MCF 10A (cell line): ENCODE results near the gene SLC9A3. TPM values are rescaled to one million over a fixed set of nuclear protein-coding genes. Genes with fewer than 3 reads are reported as not detected.

ENCODE experiments used
- BruUV-seq: library from RNA; stranded (reverse); fragments of 400-500 nt; replicated peaks from 2 replicates; lab custom pipeline; 2021; lab: Mats Ljungman, UMichigan
- CTCF ChIA-PET: fragments of 300-600 bp; sonication (Branson Sonifier 250); formaldehyde crosslinking; extraction: SDS; loops from one replicate; lab custom pipeline; 2021; ENCODE audit warnings: antibody characterized with exemption, inconsistent platforms; lab: Yijun Ruan, JAX
- POLR2A ChIA-PET: fragments of 300-600, 350-650 bp; sonication (Branson Sonifier 250); formaldehyde crosslinking; extraction: SDS; loops from one replicate; lab custom pipeline; 2020; ENCODE audit warnings: antibody characterized with exemption, inconsistent platforms; lab: Yijun Ruan, JAX
- DNase-seq: peaks from one replicate; pipeline ENCODE4 v3.0.0-alpha.2; 2018; ENCODE audit not compliant: unreplicated experiment
- H3K27ac Mint-ChIP-seq: one replicate; pipeline ENCODE4 v1.8.0; 2022; ENCODE audit warnings: mild to moderate bottlenecking, low read depth, mixed read lengths; ENCODE audit not compliant: unreplicated experiment
- H3K27me3 Mint-ChIP-seq: one replicate; pipeline ENCODE4 v1.8.0; 2022; ENCODE audit warnings: mixed read lengths; ENCODE audit not compliant: insufficient read depth, unreplicated experiment
- H3K36me3 Mint-ChIP-seq: one replicate; pipeline ENCODE4 v1.8.0; 2022; ENCODE audit warnings: mild to moderate bottlenecking, moderate library complexity, mixed read lengths; ENCODE audit not compliant: insufficient read depth, unreplicated experiment
- H3K4me1 Mint-ChIP-seq: one replicate; pipeline ENCODE4 v1.8.0; 2022; ENCODE audit warnings: mixed read lengths; ENCODE audit not compliant: insufficient read depth, unreplicated experiment
- H3K4me3 Mint-ChIP-seq: one replicate; pipeline ENCODE4 v1.8.0; 2022; ENCODE audit warnings: mild to moderate bottlenecking, moderate library complexity, mixed read lengths; ENCODE audit not compliant: unreplicated experiment
- H3K9me3 Mint-ChIP-seq: one replicate; pipeline ENCODE4 v1.8.0; 2022; ENCODE audit warnings: mixed read lengths; ENCODE audit not compliant: unreplicated experiment
- CTCF ChIP-seq: fragments of 200-600 bp; IDR thresholded peaks from one replicate; pipeline ENCODE4 v1.8.0; 2022; ENCODE audit warnings: antibody characterized with exemption, mild to moderate bottlenecking; ENCODE audit not compliant: unreplicated experiment
- intact Hi-C: fragments of 100-400 bp; cut with micrococcal nuclease; formaldehyde crosslinking; loops from 2 replicates; pipeline ENCODE4 v1.14.1; 2022
- total RNA-seq: library from RNA; stranded (reverse); gene quantifications from 2 replicates; pipeline ENCODE4 v1.2.3, GENCODE V29; 2022

SLC9A3 gene
- total RNA-seq, 1 experiment from 2014 or later = 1.0 TPM

DNA sequence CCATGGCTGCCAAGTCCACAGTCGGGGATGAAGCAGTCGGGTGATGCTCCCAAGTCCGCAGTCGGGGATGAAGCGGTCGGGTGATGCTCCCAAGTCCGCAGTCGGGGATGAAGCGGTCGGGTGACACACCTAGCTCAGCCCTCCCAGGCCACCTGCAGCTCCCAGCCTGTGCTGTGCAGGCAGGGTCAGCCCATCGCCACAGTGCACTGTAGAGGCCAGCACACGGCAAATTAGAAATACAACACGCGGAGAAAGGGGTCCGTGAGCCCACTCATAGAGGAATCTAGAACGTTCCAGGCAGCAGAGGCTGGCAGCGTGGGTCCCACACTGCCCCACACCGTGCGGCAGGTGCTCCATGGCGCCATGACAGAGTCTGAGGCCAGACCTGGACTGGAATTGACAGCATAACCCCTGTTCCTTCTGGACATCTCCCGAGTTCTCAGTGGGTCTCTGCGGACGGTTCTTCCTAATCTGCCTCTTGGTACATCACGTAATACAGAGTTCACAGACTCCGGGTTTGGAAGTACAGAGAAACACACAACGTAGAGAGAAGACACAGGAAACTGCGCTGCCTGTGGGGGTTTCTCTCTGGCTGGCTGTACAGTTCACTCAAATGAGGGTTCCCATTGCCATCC, 89.0 kb downstream of the SLC9A3 start:
- Mint-ChIP-seq H3K4me1 (peaks cover under 1% of the 10 kb centered on the region), H3K27ac (no peak overlapping the region), H3K36me3 (no peaks in the 10 kb centered on the region), H3K9me3 (no peaks in the 10 kb centered on the region), H3K27me3 (no peaks in the 10 kb centered on the region), H3K4me3 (no peak overlapping the region)
- POLR2A ChIA-PET = no interaction called here
- TF ChIP-seq CTCF = no peak
- intact Hi-C loops = no loop called here
- CTCF ChIA-PET = interaction anchor here (0.5 to 11.2 kb wide), 6 partner anchors 10 to 127 kb away, joined by 3 to 94 read pairs (median 4); partner anchors contain the start of gene AHRR
- DNase-seq = no peak
- BruUV-seq = no TSS peak

- Mint-ChIP-seq H3K36me3 (no peaks in the 10 kb centered on the region), H3K27me3 (no peaks in the 10 kb centered on the region), H3K4me1 (peaks cover 7% of the 10 kb centered on the region), H3K9me3 (no peaks in the 10 kb centered on the region), H3K27ac (no peak overlapping the region), H3K4me3 (no peak overlapping the region)
- BruUV-seq = no TSS peak
- CTCF ChIA-PET = interaction anchor here (0.6 to 11.2 kb wide), 3 partner anchors 12 to 441 kb away, joined by 4 to 94 read pairs (median 9); partner anchors contain the start of gene AHRR
- no peak for DNase-seq
- POLR2A ChIA-PET = no interaction called here
- intact Hi-C loops = no loop called here
- no peak for TF ChIP-seq CTCF
Observed at GRCh38 chr5:434443-435146, 89.7 kb downstream of the SLC9A3 start.

DNA sequence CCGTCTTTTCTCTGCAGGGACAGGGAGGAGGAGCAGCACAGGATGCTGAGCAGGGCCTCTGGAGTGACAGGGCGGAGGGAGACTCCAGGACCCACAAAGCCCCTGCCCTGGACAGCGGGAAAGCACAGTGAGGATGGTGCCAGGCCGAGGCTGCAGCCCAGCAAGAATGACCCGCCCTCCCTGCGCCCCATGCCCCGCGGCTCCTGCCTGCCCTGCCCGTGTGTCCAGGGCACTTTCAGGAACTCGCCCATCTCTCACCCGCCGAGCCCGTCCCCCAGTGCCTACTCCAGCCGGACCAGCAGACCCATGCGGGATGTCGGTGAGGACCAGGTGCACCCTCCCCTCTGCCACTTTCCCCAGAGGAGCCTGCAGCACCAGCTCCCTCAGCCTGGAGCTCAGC, 90.4 kb downstream of the SLC9A3 start:
- Mint-ChIP-seq H3K27ac (no peak overlapping the region), H3K36me3 (no peaks in the 10 kb centered on the region), H3K9me3 (no peaks in the 10 kb centered on the region), H3K27me3 (no peaks in the 10 kb centered on the region), H3K4me3 (no peak overlapping the region), H3K4me1 (peaks cover 9% of the 10 kb centered on the region)
- TF ChIP-seq CTCF = no peak
- no TSS peak for BruUV-seq
- ChIA-PET CTCF (interaction anchor here (1.7 to 11.2 kb wide), 2 partner anchors 13 to 116 kb away, joined by 9 to 94 read pairs; partner anchors contain the start of gene AHRR), POLR2A (interaction anchor here (0.7 kb wide), 1 partner anchor 27 kb away, joined by 3 read pairs; no protein-coding TSS in a partner anchor)
- intact Hi-C loops = no loop called here
- DNase-seq = no peak
